Embryonic facial prominence (tissue), 1 donor: ENCODE data around the gene PLXNA4.

ENCODE experiments used
- DNase-seq: peaks from one replicate; pipeline ENCODE4 v3.0.0-alpha.2; 2016; ENCODE audit errors: extremely low spot score

Gene PLXNA4

DNA sequence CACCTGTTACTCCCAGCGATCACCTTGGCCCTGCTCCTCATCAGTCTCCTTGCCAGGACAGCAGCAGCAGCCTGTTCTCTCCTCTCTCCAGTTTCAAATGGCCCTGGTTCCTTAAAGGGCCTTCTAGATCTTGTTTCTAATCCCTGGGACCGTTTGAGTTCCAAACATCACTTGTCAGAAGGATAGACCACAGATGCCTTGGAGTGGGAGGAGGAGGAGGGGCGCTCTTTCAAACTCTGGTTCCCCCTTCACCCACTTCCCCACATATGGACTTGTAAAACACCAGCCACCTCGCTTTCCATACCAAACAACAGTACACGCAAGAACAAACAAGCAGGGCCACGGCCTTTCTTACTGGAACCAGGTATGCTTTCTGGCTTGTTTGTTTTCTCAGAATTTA lies 104.8 kb downstream of the PLXNA4 start:
- no peak for DNase-seq

DNA sequence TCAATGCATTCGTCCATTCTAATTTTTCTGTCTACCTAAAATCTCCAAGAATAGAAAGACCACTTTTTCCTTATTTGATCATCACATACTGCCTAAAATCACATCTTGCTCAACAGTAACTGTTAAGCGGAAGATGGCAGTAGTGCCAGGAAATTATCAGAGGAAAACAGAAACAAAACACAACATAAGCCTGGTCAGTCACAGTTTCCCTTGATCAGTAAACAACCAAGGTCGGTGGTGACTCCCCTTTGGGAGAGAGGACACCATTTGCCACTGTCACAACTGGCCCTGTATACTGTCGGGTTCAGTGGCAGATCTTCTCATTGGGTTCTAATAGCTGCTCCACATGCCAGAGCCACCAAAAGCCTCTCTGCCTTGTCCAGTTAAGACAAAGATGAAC lies 106.6 kb downstream of the PLXNA4 start:
- no peak for DNase-seq

DNA sequence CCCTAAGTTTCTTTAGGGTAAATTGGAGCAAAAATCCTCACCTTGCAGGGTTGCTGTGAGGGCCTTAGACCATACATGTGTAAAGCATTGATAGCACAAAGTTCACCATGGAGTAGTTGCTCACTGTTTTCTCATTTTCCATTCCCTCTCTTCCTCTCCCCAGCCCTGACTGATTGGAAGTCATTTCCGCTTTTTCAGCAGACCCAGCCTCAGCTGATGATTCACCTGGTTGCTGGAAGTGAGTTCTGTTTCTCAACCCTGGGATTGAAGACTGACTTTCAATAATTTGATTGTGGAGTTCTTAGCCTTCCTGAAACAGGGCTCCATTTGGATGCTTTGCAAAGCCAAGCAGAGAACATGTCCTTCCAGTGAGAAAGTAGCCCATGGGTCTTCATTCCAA lies 107.0 kb downstream of the PLXNA4 start:
- DNase-seq: no peak

DNA sequence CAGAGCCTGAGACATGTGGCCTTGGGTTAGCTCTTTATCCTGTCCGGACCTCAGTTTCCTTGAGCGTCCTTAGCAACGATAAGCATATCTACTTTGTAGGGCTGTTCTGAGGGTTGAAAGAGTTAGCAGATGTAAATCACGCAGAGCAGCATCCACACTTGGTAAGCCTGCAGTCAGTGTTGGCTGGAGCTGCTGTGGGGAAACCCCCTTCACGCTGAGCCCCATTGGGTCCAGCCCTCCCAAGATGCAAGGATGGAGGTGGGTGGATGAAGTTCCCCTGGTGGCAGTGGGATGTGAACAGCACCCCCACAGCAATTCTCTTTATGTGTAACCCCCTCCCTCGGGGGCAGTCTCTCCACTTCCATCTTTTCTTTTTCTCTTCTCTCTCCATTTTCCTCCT lies 109.9 kb downstream of the PLXNA4 start:
- no peak for DNase-seq

DNA sequence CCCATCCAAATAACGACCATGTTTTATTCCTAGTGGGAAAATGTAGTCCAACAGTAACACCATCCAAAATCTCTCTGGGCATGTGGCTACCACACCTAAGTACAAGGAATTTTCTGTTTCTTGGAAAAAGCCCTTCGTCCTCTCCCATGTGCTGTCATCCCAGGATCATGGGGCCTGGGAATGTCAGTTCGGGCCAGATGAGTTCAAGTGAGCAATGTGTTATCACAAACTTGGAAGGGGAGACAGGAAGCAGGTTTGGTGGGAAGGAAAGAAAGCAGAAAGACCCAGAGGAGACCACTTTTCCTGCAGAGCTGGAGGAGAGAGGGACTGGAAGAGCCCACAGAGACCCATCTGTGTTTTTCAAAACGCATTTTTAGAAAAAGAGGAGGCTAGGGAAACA lies 110.8 kb downstream of the PLXNA4 start:
- no peak for DNase-seq

DNA sequence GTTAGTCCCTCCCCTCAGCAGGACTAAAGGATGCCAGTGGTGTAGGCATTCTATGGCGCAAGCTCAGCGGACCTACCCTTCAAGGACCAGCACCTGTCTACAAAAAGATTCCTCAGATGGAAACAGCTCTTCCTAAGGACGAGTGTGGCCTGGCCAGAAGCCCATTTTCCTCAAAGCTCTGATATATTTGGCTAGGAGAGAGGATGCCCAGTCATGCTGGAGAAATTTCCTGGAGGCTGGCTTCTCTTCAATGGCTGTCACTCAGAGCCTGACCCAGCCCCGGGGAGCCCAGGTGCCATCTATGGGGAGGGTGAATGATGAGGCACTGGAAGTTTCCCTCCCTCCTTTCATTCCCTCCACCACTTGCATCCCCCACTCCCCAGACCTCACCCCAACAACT lies 111.5 kb downstream of the PLXNA4 start:
- DNase-seq: no peak

DNA sequence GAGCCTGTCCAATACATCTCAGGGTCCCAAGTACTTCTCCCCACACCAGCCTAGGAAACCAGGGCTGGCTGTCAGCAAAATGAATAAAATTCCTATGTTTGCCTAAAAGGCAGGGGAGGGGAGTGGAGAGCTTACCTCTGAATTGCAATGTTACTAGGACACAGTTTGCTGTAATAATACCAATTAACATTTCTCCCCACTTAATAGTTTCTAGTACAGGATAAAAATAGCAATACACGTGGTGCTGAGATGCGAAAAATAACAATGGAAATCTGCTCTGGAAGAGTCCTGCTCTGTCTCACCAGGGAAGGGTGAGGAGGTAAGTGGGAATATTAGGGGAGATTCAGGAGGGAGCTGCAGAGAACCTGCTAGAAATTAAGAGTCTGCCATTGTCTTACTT lies 112.3 kb downstream of the PLXNA4 start:
- no peak for DNase-seq

DNA sequence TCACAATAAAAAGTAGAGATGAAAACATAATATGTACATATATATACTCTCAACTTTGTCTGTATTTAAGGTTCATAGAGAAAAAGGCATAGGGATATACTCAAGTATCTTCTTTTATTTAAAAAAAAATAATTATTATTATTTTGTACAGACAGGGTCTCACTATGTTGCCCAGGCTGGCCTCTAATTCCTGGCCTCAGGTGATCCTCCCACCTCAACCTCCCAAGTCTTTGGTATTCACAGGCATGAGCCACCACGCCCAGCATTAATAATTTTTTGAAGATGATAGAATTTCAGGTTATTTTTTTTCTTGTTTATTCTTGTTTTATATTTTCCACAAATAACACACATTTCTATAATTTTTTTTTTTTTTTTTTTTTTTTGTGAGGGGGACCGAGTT lies 113.8 kb downstream of the PLXNA4 start:
- no peak for DNase-seq

DNA sequence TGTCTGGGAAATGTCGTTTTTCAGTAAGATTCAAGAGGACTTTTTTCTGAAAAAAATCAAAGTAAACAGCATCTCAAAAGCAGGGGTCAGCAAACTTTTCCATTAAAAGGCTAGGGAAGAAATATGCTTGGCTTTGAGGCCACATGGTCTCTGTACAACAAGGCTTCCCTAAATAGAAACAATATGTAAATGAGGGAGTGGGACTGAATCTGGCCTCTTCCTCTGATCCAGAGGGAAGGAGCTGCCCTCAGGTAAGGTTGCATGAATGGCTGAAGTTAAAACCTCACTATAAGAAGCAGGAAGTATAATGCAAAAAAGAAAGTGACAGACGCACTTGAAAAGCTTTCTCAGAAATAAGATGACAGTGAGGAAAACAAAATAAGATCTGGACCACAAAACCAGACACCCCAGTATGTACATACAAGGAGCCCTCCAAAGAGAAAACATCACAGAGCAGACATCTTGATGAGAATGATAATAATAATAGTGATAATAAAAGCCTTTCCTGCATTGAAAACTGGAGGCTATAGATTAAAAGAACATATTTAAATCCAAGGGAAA lies 115.2 kb downstream of the PLXNA4 start:
- no peak for DNase-seq

DNA sequence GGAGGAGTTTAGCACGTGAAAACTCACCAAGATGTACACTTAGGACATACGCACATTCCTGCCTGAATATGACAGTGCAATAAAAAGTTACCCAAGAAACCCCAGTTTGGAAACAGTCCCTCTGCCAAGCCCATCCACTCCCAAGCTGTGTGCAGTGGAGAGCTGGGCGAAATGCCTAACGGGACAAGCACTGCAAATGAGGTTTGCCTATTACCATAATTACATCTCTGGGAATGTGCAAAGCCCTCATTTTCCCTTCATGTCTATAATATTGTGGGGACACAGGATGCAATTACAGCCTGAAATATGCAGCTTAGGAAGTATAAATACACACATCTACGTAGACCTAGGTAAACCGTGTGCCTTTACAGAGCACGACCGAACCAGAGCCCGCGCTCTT lies 117.5 kb downstream of the PLXNA4 start:
- no peak for DNase-seq

DNA sequence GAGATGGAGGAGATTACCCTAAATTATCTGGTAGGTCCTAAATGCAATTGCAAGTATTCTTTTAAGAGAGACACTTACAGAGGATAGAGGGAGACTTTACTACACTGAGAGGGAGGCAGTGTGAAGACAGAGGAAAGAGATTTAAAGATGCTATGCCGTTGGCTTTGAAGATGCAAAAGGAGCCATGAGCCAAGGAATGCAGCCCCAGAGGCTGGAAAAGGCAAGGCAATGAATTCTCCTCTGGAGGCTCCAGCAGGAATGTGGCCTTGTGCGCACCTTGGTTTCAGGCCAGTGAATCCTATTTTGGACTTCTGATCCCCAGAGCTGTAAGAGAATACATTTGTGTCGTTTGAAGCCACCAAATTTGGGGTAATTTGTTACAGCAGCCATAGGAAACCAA lies 118.6 kb downstream of the PLXNA4 start:
- DNase-seq: no peak

DNA sequence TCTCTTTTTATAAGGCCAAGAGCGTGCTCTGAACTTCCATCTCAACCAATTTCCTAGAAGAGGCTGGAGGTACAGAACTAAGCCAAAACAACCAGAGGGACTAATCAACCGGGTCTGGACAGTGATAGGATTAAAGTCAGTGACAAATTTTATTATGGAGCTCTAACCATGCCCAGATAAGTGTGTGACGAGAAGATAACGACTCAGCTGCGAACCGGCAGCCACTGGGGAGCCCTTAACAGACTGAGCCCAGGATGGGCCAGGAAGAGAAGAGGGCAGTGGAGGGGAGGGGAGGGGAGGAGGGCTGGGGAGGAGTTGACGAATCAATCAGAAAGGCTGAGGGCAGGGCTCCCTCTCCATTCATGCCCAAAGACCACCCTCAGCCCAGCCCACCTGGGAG lies 119.9 kb downstream of the PLXNA4 start:
- DNase-seq: no peak

DNA sequence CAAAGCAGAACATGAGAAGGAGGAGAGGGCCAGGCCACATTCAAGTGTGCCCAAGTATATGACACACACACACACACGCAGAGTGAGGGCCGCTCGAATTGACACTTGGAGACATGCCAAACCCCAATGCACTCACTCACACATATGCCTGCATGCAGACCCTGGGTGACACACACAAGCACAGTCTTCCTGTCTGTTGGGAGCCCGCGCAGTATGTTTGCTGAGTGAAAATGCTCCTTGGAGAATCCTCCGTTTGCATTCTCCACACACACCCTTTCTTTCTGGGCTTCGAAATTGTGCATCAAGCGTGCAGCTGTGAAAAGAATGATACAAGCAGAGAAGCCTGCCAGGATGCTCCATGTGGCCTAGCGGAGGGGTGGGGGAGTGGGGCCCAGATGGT lies 120.9 kb downstream of the PLXNA4 start:
- no peak for DNase-seq

DNA sequence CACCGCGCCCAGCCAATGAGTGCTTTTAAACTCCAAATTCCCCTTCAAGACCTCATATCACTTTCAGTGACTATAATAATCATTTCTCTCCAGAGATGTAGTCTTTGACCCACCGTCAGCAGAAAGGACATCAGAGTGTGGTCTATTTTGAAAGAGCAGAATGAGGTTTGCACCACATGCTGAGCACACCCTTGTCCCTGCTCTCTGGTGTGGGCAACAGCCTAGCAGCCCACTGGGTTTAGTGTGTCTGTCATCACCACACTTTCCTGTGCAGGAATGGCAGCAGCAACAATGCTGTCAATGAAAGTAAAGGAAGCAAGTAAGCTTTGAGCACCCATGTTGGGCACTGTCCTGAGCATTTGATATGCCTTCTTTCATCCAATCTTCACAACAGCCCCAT lies 122.4 kb downstream of the PLXNA4 start:
- DNase-seq: no peak

DNA sequence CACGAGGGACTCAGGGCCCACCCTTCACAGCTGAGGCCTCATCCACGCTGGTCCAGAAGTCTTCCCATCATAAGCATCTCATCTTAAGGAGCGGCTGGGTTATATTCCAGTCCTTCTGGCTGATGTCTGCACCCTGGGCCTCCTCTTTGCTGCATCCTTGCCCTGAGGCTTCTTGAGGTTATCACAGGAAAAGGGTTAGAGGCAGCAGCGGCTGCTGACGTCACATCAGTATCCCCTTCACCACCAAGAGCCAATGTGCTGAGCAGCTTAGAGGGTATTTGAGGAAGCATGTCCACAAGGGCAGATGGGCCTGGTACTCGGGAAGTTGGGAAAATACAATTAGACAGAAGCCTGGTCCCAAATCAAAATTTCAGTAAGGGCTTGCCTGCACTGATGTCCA lies 125.1 kb downstream of the PLXNA4 start:
- no peak for DNase-seq

DNA sequence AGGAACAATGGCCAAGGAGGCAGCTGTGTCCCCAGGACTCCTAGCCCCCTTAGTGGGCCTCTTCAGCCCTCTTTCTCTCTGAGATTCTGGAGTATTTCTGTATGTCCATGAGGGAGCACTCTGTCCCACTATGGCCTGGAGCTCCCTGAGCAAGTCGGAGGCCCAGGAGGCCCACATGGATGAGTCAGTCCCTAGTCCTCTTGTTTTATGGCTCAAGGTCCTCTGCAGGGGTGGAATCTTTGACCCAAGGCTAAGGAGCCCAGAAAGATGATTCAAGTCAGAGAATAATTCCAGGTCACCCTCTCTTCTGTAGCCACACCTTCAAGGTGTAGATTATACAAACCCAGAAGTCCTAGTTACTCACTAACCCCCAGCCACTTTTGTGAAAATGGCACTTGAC lies 125.6 kb downstream of the PLXNA4 start:
- DNase-seq: no peak

DNA sequence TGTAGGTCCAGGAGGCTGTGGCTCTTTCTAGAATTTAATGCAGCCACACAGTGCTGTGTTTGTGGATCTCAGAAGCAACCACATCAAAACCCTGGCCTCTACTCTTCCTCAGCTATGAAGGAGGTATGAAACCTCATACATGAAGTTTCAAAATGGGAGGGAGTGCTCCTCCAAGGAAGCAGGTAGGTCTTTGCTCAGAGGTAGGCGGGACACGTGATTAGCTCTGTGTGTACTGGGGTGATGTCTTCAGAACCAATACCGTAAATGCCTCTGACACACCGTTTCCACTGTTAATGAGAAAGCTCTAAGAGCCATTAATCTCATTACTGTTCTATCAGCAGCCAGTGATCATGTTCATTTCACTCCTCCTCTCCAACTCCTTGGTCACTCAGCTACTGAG lies 126.1 kb downstream of the PLXNA4 start:
- DNase-seq: no peak

DNA sequence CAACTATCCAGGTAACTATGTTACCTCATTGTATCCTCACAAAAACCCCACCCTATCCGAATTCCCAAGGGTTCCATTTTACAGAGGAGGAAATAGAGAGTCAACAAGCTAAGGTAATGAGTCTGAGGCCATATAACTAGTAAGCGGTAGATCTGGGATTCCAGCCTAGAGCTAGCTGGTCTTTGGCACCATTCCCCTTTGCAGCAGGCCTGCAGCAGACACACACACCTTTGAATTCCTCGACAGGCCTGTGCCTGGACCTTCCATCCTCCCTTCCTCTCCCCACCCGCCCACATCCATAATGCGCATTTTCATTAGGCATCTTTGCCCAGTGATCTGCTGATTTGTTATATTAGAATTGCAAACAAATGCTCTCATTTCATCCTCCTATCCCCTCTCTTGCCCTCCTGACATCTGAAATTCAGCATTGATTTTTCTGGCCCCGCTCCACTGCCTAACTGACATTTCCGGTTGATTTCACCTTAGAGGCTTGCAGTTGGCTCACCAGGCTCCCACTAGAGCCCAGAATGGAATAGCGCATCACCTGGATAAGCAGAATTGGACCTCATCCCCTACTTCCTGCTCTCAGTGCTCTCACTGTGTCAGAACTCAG lies 129.5 kb downstream of the PLXNA4 start:
- no peak for DNase-seq

DNA sequence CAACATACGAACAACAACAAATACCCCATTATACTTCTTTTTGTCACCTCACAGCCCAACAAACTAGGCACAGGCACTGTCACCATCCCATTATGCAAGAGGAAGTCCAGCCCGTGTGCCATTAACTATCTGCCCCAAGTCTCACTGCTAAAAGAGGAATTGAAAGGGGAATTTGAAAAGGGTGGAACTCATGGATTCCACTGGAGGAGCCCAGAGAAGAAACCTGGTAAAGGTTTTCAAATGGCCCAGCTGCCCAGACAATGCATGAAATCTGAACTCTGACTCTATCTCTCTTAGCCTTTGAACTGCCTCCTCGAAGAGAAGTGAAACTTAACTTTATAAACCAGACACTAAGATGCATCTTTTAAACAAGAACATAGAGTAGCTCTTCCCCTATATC lies 130.0 kb downstream of the PLXNA4 start:
- DNase-seq: no peak

DNA sequence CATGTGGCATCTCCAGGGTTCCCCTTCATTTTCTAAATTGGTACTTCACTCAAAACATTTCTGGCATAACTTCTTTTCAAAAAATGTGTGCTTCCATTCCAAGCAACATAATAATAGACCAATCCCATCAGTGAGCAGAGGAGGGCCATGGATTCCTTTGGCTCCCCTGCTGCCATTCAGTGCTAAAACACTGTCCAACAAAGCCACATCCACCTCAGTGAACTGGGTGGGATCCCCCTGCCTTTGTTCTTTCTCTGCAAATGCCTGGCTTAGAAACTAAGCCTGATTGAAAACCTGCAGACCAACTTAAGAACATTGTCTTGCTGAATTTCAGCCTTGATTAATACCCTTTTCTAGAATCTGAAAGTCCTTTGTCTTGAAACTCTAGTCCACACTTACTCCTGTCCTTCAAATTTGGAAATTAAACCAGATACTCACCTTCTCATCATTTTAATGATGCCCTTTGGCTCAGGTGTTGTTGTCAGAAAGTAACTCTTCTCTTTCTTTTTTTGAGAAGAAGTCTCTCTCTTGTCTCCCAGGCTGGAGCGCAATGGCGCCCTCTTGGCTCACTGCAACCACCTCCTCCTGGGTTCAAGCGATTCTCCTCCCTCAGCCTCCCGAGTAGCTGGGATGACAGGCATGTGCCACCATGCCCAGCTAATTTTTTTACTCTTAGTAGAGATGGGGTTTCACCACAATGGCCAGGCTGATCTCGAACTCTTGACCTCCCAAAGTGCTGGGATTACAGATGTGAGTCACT lies 132.3 kb downstream of the PLXNA4 start:
- DNase-seq: no peak

DNA sequence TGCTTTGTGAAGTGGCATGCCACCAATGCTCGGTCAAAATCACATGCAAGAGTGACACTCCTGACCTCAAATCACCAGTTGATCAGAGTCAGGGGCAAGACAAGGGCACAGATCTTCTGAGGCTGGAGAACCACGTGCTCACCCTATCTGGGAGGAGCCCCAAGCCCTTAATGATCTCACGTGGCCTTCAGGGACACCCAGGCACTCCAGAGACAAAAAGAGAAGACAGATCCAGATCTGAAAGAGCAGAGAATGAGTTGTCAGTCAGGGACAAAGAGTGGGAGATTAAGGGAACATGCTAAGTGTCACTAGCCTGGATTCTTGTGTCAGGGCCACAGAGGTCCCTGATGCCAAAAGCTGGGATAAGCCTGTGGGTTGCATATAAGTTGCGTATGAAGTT lies 134.3 kb downstream of the PLXNA4 start:
- no peak for DNase-seq

DNA sequence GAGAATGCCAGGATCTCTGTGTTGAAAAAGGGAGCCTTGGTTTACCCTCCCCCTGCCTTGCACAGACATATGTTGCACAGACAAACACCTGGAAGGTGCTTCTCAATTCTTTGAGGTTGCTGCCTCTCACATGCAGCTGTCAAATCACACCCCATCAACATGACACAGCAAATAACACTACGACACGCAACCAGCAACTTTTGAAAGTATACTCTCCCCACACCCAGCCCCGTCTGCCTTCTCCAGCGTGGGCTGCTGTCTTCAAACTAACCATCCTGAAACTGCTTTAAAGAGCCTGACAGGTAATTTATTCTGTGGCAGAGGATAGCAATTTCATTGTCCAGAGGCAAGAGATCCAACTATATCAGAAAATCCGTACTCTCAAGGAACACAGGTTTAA lies 136.1 kb downstream of the PLXNA4 start:
- DNase-seq: no peak

DNA sequence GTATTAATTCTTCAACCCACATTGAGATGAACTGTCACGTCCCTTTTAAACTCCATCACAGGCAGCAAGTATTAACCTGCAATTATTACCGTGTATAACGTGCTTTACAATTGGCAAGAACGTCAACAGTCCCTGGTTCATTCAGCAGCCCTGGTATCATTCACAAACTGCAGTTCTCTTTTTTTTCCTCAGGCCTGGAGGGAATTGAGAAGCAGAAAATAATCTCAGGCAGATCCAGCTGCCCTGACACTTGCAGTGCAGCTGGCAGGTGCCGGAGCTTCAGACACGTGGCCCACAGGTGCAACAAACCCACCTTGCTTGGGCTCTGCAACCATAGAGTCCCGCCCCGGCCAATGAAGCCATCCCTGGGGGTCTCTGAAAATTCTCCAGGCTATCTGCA lies 137.3 kb downstream of the PLXNA4 start:
- no peak for DNase-seq

DNA sequence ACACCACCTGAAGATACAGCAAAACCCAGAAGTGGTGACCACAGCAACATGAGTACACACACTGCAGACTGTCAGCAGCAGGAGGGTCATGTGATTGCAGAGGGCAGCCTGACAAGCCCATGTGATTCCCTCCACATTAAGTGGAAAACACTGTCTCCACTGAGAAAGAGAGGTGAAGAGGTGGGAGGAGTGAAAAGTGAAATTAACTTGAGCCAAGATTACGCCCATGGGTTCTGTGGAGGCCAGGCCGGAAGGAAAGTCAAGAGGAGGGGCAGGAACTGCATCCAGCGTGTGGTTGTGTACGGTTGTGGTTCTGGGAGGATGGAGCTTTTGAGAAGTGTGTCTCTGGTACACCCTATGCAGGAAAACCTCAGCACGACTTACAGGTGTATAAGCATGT lies 138.5 kb downstream of the PLXNA4 start:
- no peak for DNase-seq
